Epithelial cell of esophagus (primary cell): Measurements from ENCODE around the gene SPATA2.

Source experiments
- DNase-seq: peaks from one replicate; pipeline ENCODE4 v3.0.0; 2010; ENCODE audit warnings: low read depth
- H3K4me3 ChIP-seq: 2 replicates; pipeline ENCODE4 v1.5.1; 2011; ENCODE audit warnings: mild to moderate bottlenecking, low read length, control low read depth
- TF ChIP-seq, protein P1 (sequence below): IDR thresholded peaks from 2 replicates; pipeline ENCODE4 v1.5.1; 2011; ENCODE audit warnings: low read depth, mild to moderate bottlenecking, low read length, control low read depth, inconsistent platforms; ENCODE audit not compliant: insufficient read depth; ENCODE audit errors: missing control alignments

Gene SPATA2

DNA sequence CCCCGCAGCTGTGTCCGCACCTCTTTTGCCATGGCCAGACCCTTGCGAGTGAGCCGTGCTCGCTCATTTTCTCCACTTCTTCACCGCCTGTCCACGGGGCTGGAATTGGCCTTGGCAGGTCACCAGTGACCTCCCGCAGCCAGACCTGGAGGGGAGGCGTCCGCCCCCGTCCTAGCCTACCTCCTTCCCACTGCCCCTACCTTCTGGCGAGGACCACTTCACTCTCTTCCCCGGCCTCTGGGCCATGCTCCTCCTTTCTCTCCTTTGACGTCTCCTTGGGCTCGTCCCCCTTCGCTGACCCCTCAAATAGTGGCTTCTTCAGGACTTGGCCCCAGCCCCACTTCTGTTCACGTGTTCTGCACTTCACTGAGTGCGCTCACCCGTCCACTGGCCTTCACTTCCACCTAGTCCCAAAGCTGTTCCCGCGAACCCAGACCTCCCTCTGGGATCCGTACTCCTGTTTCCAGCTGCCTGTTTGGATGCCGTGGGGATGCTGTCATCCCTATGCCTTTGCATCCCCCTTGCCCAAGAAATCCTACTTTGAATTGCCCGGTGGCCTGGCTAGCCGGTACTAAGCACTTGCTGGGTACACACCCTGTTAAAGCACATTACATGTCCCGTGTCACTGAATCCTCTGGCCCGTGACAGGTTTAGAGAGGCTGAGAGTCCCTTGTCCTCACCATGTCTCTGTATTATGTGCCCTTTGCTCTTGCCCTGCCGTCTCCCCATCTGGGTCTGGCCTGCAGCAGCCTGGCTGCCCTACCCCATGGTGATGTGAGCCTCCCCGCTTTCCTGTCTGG, 33.0 kb downstream of the SPATA2 start:
- DNase-seq, result no peak
- TF ChIP-seq, protein P1, sequence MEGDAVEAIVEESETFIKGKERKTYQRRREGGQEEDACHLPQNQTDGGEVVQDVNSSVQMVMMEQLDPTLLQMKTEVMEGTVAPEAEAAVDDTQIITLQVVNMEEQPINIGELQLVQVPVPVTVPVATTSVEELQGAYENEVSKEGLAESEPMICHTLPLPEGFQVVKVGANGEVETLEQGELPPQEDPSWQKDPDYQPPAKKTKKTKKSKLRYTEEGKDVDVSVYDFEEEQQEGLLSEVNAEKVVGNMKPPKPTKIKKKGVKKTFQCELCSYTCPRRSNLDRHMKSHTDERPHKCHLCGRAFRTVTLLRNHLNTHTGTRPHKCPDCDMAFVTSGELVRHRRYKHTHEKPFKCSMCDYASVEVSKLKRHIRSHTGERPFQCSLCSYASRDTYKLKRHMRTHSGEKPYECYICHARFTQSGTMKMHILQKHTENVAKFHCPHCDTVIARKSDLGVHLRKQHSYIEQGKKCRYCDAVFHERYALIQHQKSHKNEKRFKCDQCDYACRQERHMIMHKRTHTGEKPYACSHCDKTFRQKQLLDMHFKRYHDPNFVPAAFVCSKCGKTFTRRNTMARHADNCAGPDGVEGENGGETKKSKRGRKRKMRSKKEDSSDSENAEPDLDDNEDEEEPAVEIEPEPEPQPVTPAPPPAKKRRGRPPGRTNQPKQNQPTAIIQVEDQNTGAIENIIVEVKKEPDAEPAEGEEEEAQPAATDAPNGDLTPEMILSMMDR, result no peak
- H3K4me3 ChIP-seq, result no peak overlapping the region

DNA sequence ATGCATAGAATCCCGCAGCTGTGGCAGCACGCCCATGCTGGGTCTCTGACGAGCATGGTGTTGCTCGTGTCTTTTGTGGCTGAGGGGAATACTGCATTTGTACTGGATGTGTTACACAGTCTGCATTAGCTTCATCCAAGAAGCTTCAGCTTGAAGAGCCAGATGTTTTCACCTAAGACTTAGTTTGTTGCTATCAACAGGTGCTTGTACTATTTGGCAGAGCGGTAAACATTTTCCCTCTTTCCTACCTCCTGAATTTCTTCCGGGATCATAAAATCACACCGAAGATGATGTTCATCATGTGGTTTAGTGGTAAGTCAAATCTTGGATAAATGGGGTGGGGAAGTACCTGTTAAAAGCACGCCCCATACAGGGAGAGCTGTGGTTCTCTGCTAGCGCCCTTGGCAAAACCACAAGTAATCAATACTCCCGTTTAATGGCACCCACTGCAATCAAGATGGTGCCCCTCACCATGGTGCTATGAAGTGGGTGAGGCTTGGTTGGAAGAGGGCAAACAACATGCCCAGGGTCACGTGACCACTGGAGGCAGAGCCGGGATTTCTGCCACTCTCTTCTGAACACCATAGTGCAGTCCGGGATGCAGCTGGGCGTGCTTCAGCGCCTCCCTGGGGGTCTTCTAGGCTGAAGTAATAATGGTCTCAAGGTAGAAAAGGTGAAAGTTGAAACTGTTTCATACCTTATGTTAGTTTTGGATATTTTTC, 34.4 kb downstream of the SPATA2 start:
- DNase-seq, result no peak
- TF ChIP-seq, protein P1, result no peak
- H3K4me3 ChIP-seq, result no peak overlapping the region

DNA sequence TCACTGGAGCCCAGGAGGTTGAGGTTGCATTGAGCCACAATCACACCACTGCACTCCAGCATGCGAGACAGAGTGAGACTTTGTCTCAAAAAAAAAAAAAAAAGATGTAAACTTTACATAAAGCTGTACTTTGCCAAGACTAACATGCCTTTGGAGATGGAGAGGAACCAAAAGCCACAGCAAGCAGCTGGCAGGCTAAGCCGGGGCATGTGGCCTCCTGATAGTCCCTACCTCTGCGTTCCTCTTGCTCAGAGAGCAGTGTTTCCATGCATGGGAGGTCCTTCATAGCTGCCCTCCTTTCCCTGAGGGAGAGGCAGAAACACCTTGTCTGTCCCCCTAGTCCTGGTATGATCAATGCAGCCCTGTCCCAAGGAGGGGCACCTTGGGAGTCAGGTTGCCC, 35.2 kb downstream of the SPATA2 start:
- no peak overlapping the region for H3K4me3 ChIP-seq
- no peak for DNase-seq
- TF ChIP-seq, protein P1, result no peak

DNA sequence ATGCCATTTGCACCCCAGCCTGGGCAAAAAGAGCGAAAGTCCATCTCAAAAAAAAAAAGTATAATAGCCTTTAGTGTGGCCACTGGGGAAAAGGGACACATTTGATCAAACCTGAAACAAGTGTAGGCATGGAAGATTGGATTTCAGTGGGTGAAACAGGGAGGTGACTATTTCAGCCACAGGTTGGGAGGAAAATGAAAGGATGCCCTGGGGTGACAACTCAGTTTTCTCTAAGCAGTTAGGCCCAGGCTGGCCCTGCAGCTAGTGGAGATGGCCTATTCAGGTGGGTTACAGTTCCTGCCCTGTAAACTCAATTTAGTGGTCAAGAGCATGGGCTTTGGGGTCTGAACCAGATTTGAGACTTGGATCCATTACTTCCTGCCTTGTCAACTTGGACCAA, 36.4 kb downstream of the SPATA2 start:
- TF ChIP-seq, protein P1, result no peak
- no peak overlapping the region for H3K4me3 ChIP-seq
- no peak for DNase-seq

DNA sequence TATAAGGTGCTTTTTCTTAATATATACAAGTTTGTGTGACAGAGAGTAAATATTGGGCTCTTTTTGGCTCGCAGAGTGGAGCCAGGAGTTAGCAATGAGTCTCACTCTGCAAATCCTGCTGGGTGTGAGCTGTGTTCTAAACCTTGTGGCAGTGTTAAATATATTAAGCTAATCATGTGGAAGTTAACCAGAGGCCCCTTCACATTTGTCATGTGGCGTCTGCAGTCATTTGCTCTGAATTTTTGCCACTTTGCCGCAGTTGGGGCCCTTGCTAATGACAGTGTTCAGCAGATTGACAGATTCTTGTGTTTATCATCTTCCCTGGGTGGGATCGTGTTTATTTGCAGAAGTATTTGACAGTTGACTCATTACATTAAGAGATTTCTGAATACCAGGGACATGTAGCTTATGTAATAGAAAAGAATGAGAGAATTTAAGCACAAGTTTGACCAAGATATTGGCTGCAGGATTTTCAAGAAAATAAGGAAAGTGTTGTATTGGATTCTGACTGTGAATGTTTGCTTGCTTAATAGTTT, 37.9 kb downstream of the SPATA2 start:
- H3K4me3 ChIP-seq, result no peak overlapping the region
- TF ChIP-seq, protein P1, result no peak
- DNase-seq, result no peak

DNA sequence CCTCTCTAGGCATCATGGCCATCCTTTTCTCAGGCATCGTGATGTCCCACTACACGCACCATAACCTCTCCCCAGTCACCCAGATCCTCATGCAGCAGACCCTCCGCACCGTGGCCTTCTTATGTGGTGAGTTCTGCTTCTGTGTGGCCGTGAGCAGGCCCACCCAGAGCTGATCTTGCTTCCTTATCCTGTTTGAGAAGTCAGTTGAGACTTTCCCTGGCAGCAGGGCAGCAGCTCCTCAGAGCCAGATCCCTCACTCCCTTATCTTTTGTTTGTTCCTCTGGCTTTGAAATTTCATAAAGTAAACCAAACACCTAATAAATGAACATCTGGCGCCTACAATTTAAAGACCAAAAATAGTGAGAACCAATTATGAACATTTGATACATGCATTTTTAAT, 40.6 kb downstream of the SPATA2 start:
- no peak for DNase-seq
- TF ChIP-seq, protein P1, result no peak
- H3K4me3 ChIP-seq, result no peak overlapping the region
